K562 (cell line): ENCODE measurements around the gene MRPL44. TPM values are rescaled to one million over a fixed set of nuclear protein-coding genes. Genes with fewer than 3 reads are reported as not detected.

Experiments
- ATAC-seq: fragments of 200-7000 bp; cut with Tn5 transposase; 3 replicates; pipeline ENCODE4 v1.9.1; 2020; ENCODE audit warnings: moderate library complexity
- Bru-seq: library from RNA; stranded (reverse); fragments of 400-500 nt; gene quantifications from one replicate; lab custom pipeline; 2021; lab: Mats Ljungman, UMichigan
- BruChase-seq, 2 experiments: library from RNA; stranded (reverse); fragments of 400-500 nt; gene quantifications; one replicate each; lab custom pipeline; 2021; lab: Mats Ljungman, UMichigan
- BruUV-seq: library from RNA; stranded (reverse); fragments of 400-500 nt; replicated peaks from 2 replicates; lab custom pipeline; 2021; lab: Mats Ljungman, UMichigan
- CTCF ChIA-PET: fragments of 300-600 bp; formaldehyde crosslinking; extraction: SDS; loops from one replicate; lab custom pipeline; 2021; ENCODE audit warnings: low intra/inter-chr PET ratio; lab: Yijun Ruan, JAX
- POLR2A ChIA-PET: fragments of 300-600, 350-650 bp; sonication (Branson Sonifier 250); formaldehyde crosslinking; extraction: SDS; loops from one replicate; lab custom pipeline; 2021; ENCODE audit warnings: antibody characterized with exemption, inconsistent platforms; lab: Yijun Ruan, JAX
- DNase-seq, 4 experiments: peaks; one replicate each; pipeline versions ENCODE4 v3.0.0 to v3.0.0-alpha.2; 2011 to 2018; ENCODE audit warnings: low spot score in 3 of 4, mixed read lengths in 3 of 4; ENCODE audit errors: extremely low read depth in 1 of 4
- FAIRE-seq: peaks from 2 replicates; lab custom pipeline; 2011; peaks lifted over from hg19 to GRCh38; lab: Jason Lieb, UNC
- H2AFZ ChIP-seq: 2 replicates; pipeline ENCODE4 v1.6.0; 2011; ENCODE audit warnings: low read depth, low read length, control low read depth, inconsistent platforms
- H3K27ac ChIP-seq: fragments of 200-600 bp; 3 replicates; pipeline ENCODE4 v1.8.0; 2011; ENCODE audit warnings: low read depth, mild to moderate bottlenecking, control low read depth, inconsistent platforms, low read length, moderate library complexity, mixed read lengths; ENCODE audit errors: extremely low read depth
- H3K27me3 ChIP-seq, 2 experiments: fragments of 300-600 bp in 1 of 2; 2 replicates in 1 of 2; 3 replicates in 1 of 2; pipeline versions ENCODE4 v1.6.0 to v1.8.0; 2011; ENCODE audit warnings: inconsistent platforms in 2 of 2, low read length in 2 of 2, mild to moderate bottlenecking in 1 of 2, mixed read lengths in 1 of 2, moderate library complexity in 1 of 2; ENCODE audit not compliant: control insufficient read depth in 2 of 2, insufficient read depth in 2 of 2
- H3K36me3 ChIP-seq: fragments of 300-600 bp; 3 replicates; pipeline ENCODE4 v1.8.0; 2011; ENCODE audit warnings: mild to moderate bottlenecking, low read length, inconsistent platforms; ENCODE audit not compliant: control insufficient read depth, insufficient read depth
- H3K4me1 ChIP-seq, 2 experiments: fragments of 200-600 bp in 1 of 2; replicated peaks in 1 of 2; 2 replicates in 1 of 2; 3 replicates in 1 of 2; pipeline versions ENCODE4 v1.5.1 to v1.8.0; 2011; ENCODE audit warnings: inconsistent platforms in 2 of 2, low read length in 2 of 2, mild to moderate bottlenecking in 1 of 2, mixed read lengths in 1 of 2, moderate library complexity in 1 of 2; ENCODE audit not compliant: control insufficient read depth in 2 of 2, insufficient read depth in 2 of 2
- H3K4me2 ChIP-seq: 2 replicates; pipeline ENCODE4 v1.6.1; 2011; ENCODE audit warnings: low read length, control low read depth, inconsistent platforms, mixed read lengths; ENCODE audit not compliant: insufficient read depth
- H3K4me3 ChIP-seq: fragments of 200-600 bp; sonication (generic), shearing (Covaris generic); 2 replicates; pipeline ENCODE4 v1.5.1; 2016; ENCODE audit warnings: control low read depth, inconsistent platforms
- H3K79me2 ChIP-seq: fragments of 200-600 bp; 3 replicates; pipeline ENCODE4 v1.8.0; 2011; ENCODE audit warnings: low read length, inconsistent platforms; ENCODE audit not compliant: control insufficient read depth, insufficient read depth
- H3K9ac ChIP-seq, 2 experiments: 2 replicates each; pipeline versions ENCODE4 v1.6.0 to v1.6.1; 2011; ENCODE audit warnings: low read depth in 2 of 2, low read length in 2 of 2, control low read depth in 1 of 2, inconsistent platforms in 1 of 2, mild to moderate bottlenecking in 1 of 2, mixed read lengths in 1 of 2; ENCODE audit not compliant: insufficient read depth in 1 of 2
- H3K9me1 ChIP-seq: one replicate; pipeline ENCODE4 v1.6.0; 2011; ENCODE audit warnings: inconsistent platforms, mild to moderate bottlenecking, low read length, moderate library complexity; ENCODE audit not compliant: control insufficient read depth, insufficient read depth
- H3K9me3 ChIP-seq: replicated peaks from 2 replicates; pipeline ENCODE4 v1.5.1; 2011; ENCODE audit warnings: low read depth, low read length, inconsistent platforms; ENCODE audit not compliant: control insufficient read depth, insufficient read depth
- H4K20me1 ChIP-seq: replicated peaks from 2 replicates; pipeline ENCODE4 v1.6.1; 2011; ENCODE audit warnings: low read length, inconsistent platforms, mixed read lengths; ENCODE audit not compliant: control insufficient read depth, insufficient read depth
- ATF6 ChIP-seq: sonication (generic); formaldehyde crosslinking; IDR thresholded peaks from 2 replicates; pipeline ENCODE4 v1.4.0; 2020; ENCODE audit warnings: mild to moderate bottlenecking, missing genetic modification reagents
- KLF13 ChIP-seq: fragments of 450-650 bp; IDR thresholded peaks from 2 replicates; pipeline ENCODE4 v1.6.1; 2016; ENCODE audit warnings: missing genetic modification characterization, low read depth, mild to moderate bottlenecking, missing compliant biosample characterization, moderate library complexity, borderline replicate concordance
- MLLT1 ChIP-seq, 2 experiments: fragments of 450-650 bp; IDR thresholded peaks; 2 replicates each; pipeline ENCODE4 v1.6.1; 2016
- RBM25 ChIP-seq: fragments of 200-400 bp; formaldehyde crosslinking; IDR thresholded peaks from 2 replicates; pipeline ENCODE4 v1.6.1; 2018; ENCODE audit warnings: low read length, low read depth, moderate library complexity; ENCODE audit not compliant: severe bottlenecking
- SREBF1 ChIP-seq: fragments of 150-350 bp; IDR thresholded peaks from 2 replicates; pipeline ENCODE4 v1.6.1; 2014; ENCODE audit warnings: antibody characterized with exemption, low read depth, low read length, borderline replicate concordance
- ZBTB11 ChIP-seq, 3 experiments: fragments of 200-800 bp in 1 of 3; fragments of 250-450 bp in 1 of 3; fragments of 450-650 bp in 1 of 3; sonication (Bioruptor Pico) in 1 of 3; sonication (Bioruptor generic) in 1 of 3; formaldehyde crosslinking in 1 of 3; IDR thresholded peaks; 2 replicates each; pipeline versions ENCODE4 v1.6.1 to v1.8.0; 2016 to 2022; ENCODE audit warnings: mild to moderate bottlenecking in 2 of 3, missing genetic modification characterization in 2 of 3, missing compliant biosample characterization in 1 of 3, moderate library complexity in 1 of 3
- whole genome bisulfite sequencing: fragments of 100-300 bp; shearing (Covaris generic); methylation state at CpG from one replicate; pipeline ENCODE4 v1.1.6; 2016; ENCODE audit warnings: low coverage, mixed read lengths; ENCODE audit not compliant: insufficient coverage; ENCODE audit errors: missing lambda C conversion rate; 5-methylcytosine and 5-hydroxymethylcytosine counted together
- in situ Hi-C: fragments of 300-500 bp; cut with MboI; formaldehyde crosslinking; loops from 4 replicates; pipeline ENCODE4 v1.15.0; 2018; ENCODE audit warnings: inconsistent platforms, mixed read lengths
- intact Hi-C: fragments of 100-400 bp; cut with micrococcal nuclease; formaldehyde crosslinking; loops from 2 replicates; pipeline ENCODE4 v1.14.2; 2022
- long read RNA-seq, 3 experiments: library from polyadenylated mRNA in 2 of 3; library from RNA in 1 of 3; unstranded in 2 of 3; stranded (forward) in 1 of 3; transcript quantifications; one replicate each; pipeline ENCODE4 v2.0.0, GENCODE V29; 2019 to 2022
- polyA minus RNA-seq, 3 experiments: library from RNA; depleted of rRNA, polyadenylated mRNA; stranded (reverse); fragments of >200 nt; gene quantifications; 2 replicates each; pipeline ENCODE4 v1.2.3, GENCODE V29; 2011
- polyA plus RNA-seq, 8 experiments: library from polyadenylated mRNA; depleted of rRNA in 4 of 8; stranded (reverse) in 5 of 8; unstranded in 3 of 8; fragments of >200 nt; fragmentation: Nextera tagmentation in 2 of 8; fragmentation: Illumina TruSeq in 1 of 8; extraction: Ambion mirVana in 2 of 8; extraction: Trizol in 1 of 8; gene quantifications; 2 replicates each; pipeline versions ENCODE4 v1.2.1 to v1.2.3, GENCODE V29; 2011 to 2014; ENCODE audit warnings: inconsistent platforms in 1 of 8, missing spikeins in 1 of 8
- total RNA-seq, 7 experiments: library from RNA; depleted of rRNA in 6 of 7; stranded (reverse); fragments of >200 nt in 6 of 7; fragmentation: Illumina TruSeq in 2 of 7; extraction: Trizol in 2 of 7; gene quantifications; 2 replicates each; pipeline versions ENCODE4 v1.2.1 to v1.2.3, GENCODE V29; 2011 to 2021; ENCODE audit warnings: low replicate concordance in 1 of 7

MRPL44 gene
- total RNA-seq (2011; cell fraction: chromatin; rRNA removed; ENCODE audit: low replicate concordance): 5.0 and 7.2 TPM in 2 replicates
- 5.2 and 5.7 TPM in 2 replicates for total RNA-seq (2011; cell fraction: nucleolus; rRNA removed)
- 6.1 and 6.8 TPM in 2 replicates for total RNA-seq (2011; cell fraction: nucleoplasm; rRNA removed)
- 18.3 and 20.2 TPM in 2 replicates for total RNA-seq (2014; rRNA removed)
- 24.0 and 26.7 TPM in 2 replicates for total RNA-seq (2014; rRNA removed; fragmentation: Illumina TruSeq; extraction: Trizol)
- 24.5 and 26.0 TPM in 2 replicates for total RNA-seq (2015; rRNA removed; fragmentation: Illumina TruSeq; extraction: Trizol)
- 19.3 and 20.7 TPM in 2 replicates for total RNA-seq (2021)
- polyA plus RNA-seq (2011; rRNA removed): 14.5 and 16.5 TPM in 2 replicates
- polyA plus RNA-seq (2011; cell fraction: cytosol; rRNA removed): 10.5 and 14.4 TPM in 2 replicates
- 3.4 and 3.9 TPM in 2 replicates for polyA plus RNA-seq (2011; cell fraction: nucleus; rRNA removed)
- polyA plus RNA-seq (2012): 14.4 and 17.9 TPM in 2 replicates
- 25.4 and 26.7 TPM in 2 replicates for polyA plus RNA-seq (2014; fragmentation: Illumina TruSeq; extraction: Trizol)
- polyA plus RNA-seq (2014; fragmentation: Nextera tagmentation; extraction: Ambion mirVana): 10 to 100 TPM; 10.4 to 16.4 TPM
- polyA plus RNA-seq (2014; rRNA removed): 20.8 and 23.4 TPM in 2 replicates
- polyA minus RNA-seq (2011; rRNA and poly(A)+ RNA removed): 8.6 and 9.7 TPM in 2 replicates
- 8.9 and 10.0 TPM in 2 replicates for polyA minus RNA-seq (2011; cell fraction: cytosol; rRNA and poly(A)+ RNA removed)
- 4.3 and 7.1 TPM in 2 replicates for polyA minus RNA-seq (2011; cell fraction: nucleus; rRNA and poly(A)+ RNA removed)
- Bru-seq, nascent RNA: percentile 91 among the genes with signal in this experiment
- percentile 85 among the genes with signal in this experiment for BruChase-seq, experiment 1, labeled RNA remaining after a 2-hour chase
- percentile 89 among the genes with signal in this experiment for BruChase-seq, experiment 2, labeled RNA remaining after a 6-hour chase
- long read RNA-seq, experiment 1, transcript MRPL44-201 (4 exons, 1,748 nt): major isoform, 60 of 67 reads
- long read RNA-seq, experiment 1, partial matches to known transcripts: 5 of 67 reads
- long read RNA-seq, experiment 1, other reads (novel, unspliced or antisense): 2 of 67 reads
- long read RNA-seq, experiment 2, transcript MRPL44-201 (4 exons, 1,748 nt): major isoform, 21 of 29 reads
- long read RNA-seq, experiment 2, partial matches to known transcripts: 3 of 29 reads
- long read RNA-seq, experiment 2, other reads (novel, unspliced or antisense): 5 of 29 reads
- long read RNA-seq, experiment 3, transcript MRPL44-201 (4 exons, 1,748 nt): major isoform, 46 of 47 reads
- long read RNA-seq, experiment 3, partial matches to known transcripts: 0 of 47 reads
- long read RNA-seq, experiment 3, other reads (novel, unspliced or antisense): 1 of 47 reads

GRCh38 chr2:223957092-223957851, at the start of gene MRPL44:
TSS of gene MRPL44 (plus strand) at chr2:223957463. CDS start at chr2:223957473, 10 bp downstream.
- Histone ChIP-seq H3K4me1 (peaks cover 0 to 6% of the 10 kb centered on the region in 2 experiments; a peak in 2 of 5 replicates), H3K9me1 (no peaks in the 10 kb centered on the region), H3K27me3 (no peaks in the 10 kb centered on the region), H3K9ac (peak within 1 kb of the TSS; percentile 89 to 98), H3K79me2 (peaks cover 50% of the 10 kb centered on the region), H3K4me2 (peak within 1 kb of the TSS; percentile 87), H3K27ac (peak within 1 kb of the TSS; percentile 84), H3K4me3 (peak within 1 kb of the TSS; percentile 86), H3K36me3 (peaks cover 31% of the 10 kb centered on the region), H2AFZ (peak within 1 kb of the TSS; percentile 98), H3K9me3 (no peaks in the 10 kb centered on the region), H4K20me1 (no peaks in the 10 kb centered on the region; the same call in 1 of the 2 replicates)
- BruUV-seq: no TSS peak
- WGBS: under 1% methylated on average over 32 of the region's 65 CpGs
- DNase-seq (peak; percentile 85 to 93 (median 88)), ATAC-seq (peak; percentile 99), FAIRE-seq (peak; percentile 79)
- intact Hi-C loops: loop anchor here (1.0 kb wide), 1 partner anchor 12 kb away; the partner anchor contains the start of gene WDFY1
- in situ Hi-C loops: no loop called here
- ChIA-PET CTCF (no interaction called here), POLR2A (interaction anchor here (0.7 to 1.2 kb wide), 2 partner anchors 12 to 13 kb away, joined by 3 to 4 read pairs; partner anchors contain the start of gene WDFY1)
- no peak for TF ChIP-seq RBM25
- TF ChIP-seq SREBF1: no peak
- no peak for TF ChIP-seq MLLT1 (IDR thresholded peaks at IDR 0.05)
- TF ChIP-seq ATF6 (CRISPR knock-in tag): no peak
- TF ChIP-seq ZBTB11 (CRISPR knock-in tag; IDR thresholded peaks at IDR 0.05): peak; percentile 99 to 100 (median 99)
- no peak for TF ChIP-seq KLF13
